ENCODE results near the gene PGM5. TPM values are rescaled to one million over a fixed set of nuclear protein-coding genes. Genes with fewer than 3 reads are reported as not detected.

Gene PGM5
- total RNA-seq, 1 experiment from 2014 or later: not detected

DNA sequence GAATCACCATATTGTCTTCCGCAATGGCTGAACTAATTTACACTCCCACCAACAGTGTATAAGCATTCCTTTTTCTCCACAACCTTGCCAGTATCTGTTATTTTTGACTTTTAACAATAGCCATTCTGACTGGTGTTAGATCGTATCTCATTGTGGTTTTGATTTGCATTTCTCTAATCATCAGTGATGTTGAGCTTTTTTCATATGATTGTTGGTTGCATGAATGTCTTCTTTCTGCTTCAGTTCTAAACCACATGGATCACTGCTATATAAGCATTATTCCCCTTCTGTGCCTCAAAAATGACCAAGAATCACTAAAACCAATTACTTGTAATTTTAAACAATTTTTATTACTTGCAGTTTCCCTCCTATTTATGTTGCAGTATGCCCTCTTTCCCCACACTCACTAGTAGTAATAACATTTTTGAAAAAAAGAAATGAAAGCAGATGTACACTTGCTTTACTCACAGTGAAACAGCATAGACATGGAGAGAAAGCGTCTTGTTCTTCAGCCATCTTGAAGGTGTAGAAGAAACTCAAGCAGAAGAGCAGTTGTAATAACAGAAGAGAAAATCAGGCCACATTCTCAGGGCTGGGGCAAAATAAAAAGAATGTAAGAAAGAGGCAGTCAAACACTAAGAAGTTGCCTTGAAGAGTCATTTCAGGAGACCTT is 188.8 kb downstream of the PGM5 start:
- no peak for DNase-seq
- POLR2A ChIA-PET (ENCODE audit: unreplicated experiment): no interaction called here
- intact Hi-C loops (cut with micrococcal nuclease; ENCODE audit: unreplicated experiment): no loop called here
- Histone ChIP-seq H3K27ac (no peak overlapping the region), H3K79me2 (ENCODE audit: low read depth) (no peaks in the 10 kb centered on the region), H3F3A (ENCODE audit: insufficient read depth, low read depth) (no peaks in the 10 kb centered on the region), H3K9me2 (ENCODE audit: insufficient read depth) (no peaks in the 10 kb centered on the region), H2AFZ (no peak overlapping the region), H3K36me3 (ENCODE audit: low read depth) (no peaks in the 10 kb centered on the region), H3K9me3 (ENCODE audit: insufficient read depth, low read depth) (no peaks in the 10 kb centered on the region), H3K4me2 (no peak overlapping the region), H3K27me3 (ENCODE audit: insufficient read depth, low read depth) (0 out of 2 replicates have a peak, but pooled peaks cover 7% of the 10 kb centered on the region), H3K4me1 (replicated peaks; ENCODE audit: insufficient read depth) (no peaks in the 10 kb centered on the region), H4K20me1 (ENCODE audit: insufficient read depth) (no peaks in the 10 kb centered on the region), H3K4me3 (no peak overlapping the region)
- CTCF ChIA-PET: no interaction called here
- BruUV-seq (replicated peaks): no TSS peak
- TF ChIP-seq, protein P1, sequence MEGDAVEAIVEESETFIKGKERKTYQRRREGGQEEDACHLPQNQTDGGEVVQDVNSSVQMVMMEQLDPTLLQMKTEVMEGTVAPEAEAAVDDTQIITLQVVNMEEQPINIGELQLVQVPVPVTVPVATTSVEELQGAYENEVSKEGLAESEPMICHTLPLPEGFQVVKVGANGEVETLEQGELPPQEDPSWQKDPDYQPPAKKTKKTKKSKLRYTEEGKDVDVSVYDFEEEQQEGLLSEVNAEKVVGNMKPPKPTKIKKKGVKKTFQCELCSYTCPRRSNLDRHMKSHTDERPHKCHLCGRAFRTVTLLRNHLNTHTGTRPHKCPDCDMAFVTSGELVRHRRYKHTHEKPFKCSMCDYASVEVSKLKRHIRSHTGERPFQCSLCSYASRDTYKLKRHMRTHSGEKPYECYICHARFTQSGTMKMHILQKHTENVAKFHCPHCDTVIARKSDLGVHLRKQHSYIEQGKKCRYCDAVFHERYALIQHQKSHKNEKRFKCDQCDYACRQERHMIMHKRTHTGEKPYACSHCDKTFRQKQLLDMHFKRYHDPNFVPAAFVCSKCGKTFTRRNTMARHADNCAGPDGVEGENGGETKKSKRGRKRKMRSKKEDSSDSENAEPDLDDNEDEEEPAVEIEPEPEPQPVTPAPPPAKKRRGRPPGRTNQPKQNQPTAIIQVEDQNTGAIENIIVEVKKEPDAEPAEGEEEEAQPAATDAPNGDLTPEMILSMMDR (conservative IDR thresholded peaks at IDR 0.05): no peak
- no peak for TF ChIP-seq EZH2 (IDR thresholded peaks at IDR 0.05; ENCODE audit: low read depth)

DNA sequence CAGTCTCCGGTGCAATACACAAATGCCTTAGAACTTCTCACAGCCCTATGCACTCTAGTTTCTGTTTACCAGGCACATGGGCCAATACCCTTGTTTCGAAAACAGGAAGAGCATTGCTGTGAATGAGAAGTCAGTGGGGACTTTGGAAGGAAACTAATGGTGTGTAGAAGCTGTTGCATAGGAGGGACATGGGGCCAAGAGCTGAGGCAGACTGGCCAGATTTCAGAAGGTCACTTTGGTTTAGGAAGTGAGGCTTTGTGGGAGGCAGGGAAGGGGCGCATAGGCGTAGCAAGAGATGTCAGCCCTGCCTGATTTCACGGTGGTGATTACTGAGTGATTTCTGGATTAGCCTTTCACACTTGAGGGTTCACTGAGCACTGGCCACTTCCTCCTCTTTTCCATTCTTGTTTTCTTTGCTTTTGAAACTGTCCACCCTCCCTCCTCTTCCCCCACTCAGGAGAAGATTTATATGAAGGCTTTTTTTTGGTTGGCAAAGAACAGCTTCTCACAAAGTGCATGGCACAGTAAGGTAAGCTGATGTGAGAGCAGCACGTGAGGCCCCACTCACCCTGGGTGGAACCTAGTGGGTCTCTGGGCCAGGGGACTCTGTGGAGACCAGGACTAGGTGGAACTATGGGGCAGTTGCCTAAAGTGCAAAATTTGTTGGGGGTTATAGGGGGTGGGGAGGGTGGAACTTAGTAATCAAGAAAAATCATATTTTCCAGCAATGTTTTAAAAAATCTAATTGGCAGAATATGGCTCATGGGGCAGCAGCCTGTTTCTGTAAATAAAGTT is 190.4 kb downstream of the PGM5 start:
- no peak overlapping the region for H3K4me2 ChIP-seq
- H3K27ac ChIP-seq: no peak overlapping the region
- H3K36me3 ChIP-seq (ENCODE audit: low read depth): no peaks in the 10 kb centered on the region
- no peaks in the 10 kb centered on the region for H3F3A ChIP-seq (ENCODE audit: insufficient read depth, low read depth)
- H3K9me2 ChIP-seq (ENCODE audit: insufficient read depth): no peaks in the 10 kb centered on the region
- no peak overlapping the region for H3K4me3 ChIP-seq
- no peak for TF ChIP-seq EZH2 (IDR thresholded peaks at IDR 0.05; ENCODE audit: low read depth)
- TF ChIP-seq, protein P1 (conservative IDR thresholded peaks at IDR 0.05): no peak
- BruUV-seq (replicated peaks): no TSS peak
- DNase-seq: no peak
- H4K20me1 ChIP-seq (ENCODE audit: insufficient read depth): no peaks in the 10 kb centered on the region
- intact Hi-C loops (cut with micrococcal nuclease; ENCODE audit: unreplicated experiment): no loop called here
- H3K4me1 ChIP-seq (replicated peaks; ENCODE audit: insufficient read depth): no peaks in the 10 kb centered on the region
- 0 out of 2 replicates have a peak, but pooled peaks cover 12% of the 10 kb centered on the region for H3K27me3 ChIP-seq (ENCODE audit: insufficient read depth, low read depth)
- ChIA-PET CTCF (no interaction called here), POLR2A (ENCODE audit: unreplicated experiment) (no interaction called here)
- H3K9me3 ChIP-seq (ENCODE audit: insufficient read depth, low read depth): no peaks in the 10 kb centered on the region
- no peak overlapping the region for H2AFZ ChIP-seq
- no peaks in the 10 kb centered on the region for H3K79me2 ChIP-seq (ENCODE audit: low read depth)

DNA sequence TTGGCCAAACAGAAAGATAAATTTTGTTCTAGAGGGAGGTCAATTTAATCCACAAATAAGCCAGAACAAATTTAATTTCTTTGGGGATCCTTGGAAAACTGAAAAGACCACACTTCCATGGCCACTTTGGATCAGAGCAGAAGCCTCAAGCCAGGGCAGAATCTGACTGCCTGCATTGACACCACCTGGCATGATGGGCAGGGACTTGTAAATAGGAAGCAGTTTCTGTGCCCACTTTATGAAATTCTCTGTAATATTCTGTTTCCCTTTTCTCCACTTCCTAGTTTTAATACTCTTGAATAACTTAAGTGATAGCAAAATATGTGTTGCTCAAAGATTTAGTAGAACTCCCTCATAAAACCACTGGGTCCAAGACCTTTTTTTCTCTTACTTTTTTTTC is 191.0 kb downstream of the PGM5 start:
- Histone ChIP-seq H3K9me3 (ENCODE audit: insufficient read depth, low read depth) (no peaks in the 10 kb centered on the region), H3K4me1 (replicated peaks; ENCODE audit: insufficient read depth) (no peaks in the 10 kb centered on the region), H3K9me2 (ENCODE audit: insufficient read depth) (no peaks in the 10 kb centered on the region), H4K20me1 (ENCODE audit: insufficient read depth) (no peaks in the 10 kb centered on the region), H3K4me2 (no peak overlapping the region), H3K4me3 (no peak overlapping the region), H3K27me3 (ENCODE audit: insufficient read depth, low read depth) (0 out of 2 replicates have a peak, but pooled peaks cover 12% of the 10 kb centered on the region), H3K27ac (no peak overlapping the region), H3F3A (ENCODE audit: insufficient read depth, low read depth) (no peaks in the 10 kb centered on the region), H2AFZ (no peak overlapping the region), H3K36me3 (ENCODE audit: low read depth) (no peaks in the 10 kb centered on the region), H3K79me2 (ENCODE audit: low read depth) (no peaks in the 10 kb centered on the region)
- intact Hi-C loops (cut with micrococcal nuclease; ENCODE audit: unreplicated experiment): no loop called here
- TF ChIP-seq, protein P1 (conservative IDR thresholded peaks at IDR 0.05): no peak
- TF ChIP-seq EZH2 (IDR thresholded peaks at IDR 0.05; ENCODE audit: low read depth): no peak
- ChIA-PET POLR2A (ENCODE audit: unreplicated experiment) (no interaction called here), CTCF (no interaction called here)
- BruUV-seq (replicated peaks): no TSS peak
- DNase-seq: no peak
